Measurements from ENCODE around the gene ZNF862.
A peak's percentile ranks its signal among the peaks of the same experiment; 100 is the strongest.

The ZNF862 gene

GRCh38 chr7:149855361-149856305, 17.5 kb downstream of the ZNF862 start:
- Histone ChIP-seq H3K9me3 (ENCODE audit: control insufficient read depth in 2 of 2, low read length in 2 of 2) (no peaks in the 10 kb centered on the region), H3K4me3 (ENCODE audit: low read length in 2 of 2) (no peak overlapping the region), H3K27ac (ENCODE audit: low read depth in 2 of 2, low read length in 2 of 2) (no peak overlapping the region), H3K27me3 (ENCODE audit: control insufficient read depth in 2 of 2, insufficient read depth in 2 of 2, low read length in 2 of 2) (no peaks in the 10 kb centered on the region), H3K4me1 (ENCODE audit: control insufficient read depth in 2 of 2, insufficient read depth in 2 of 2, low read length in 2 of 2) (peaks cover 2 to 4% of the 10 kb centered on the region in 2 donors), H3K9ac (ENCODE audit: low read depth in 1 of 2, low read length in 2 of 2) (no peak overlapping the region), H3K36me3 (ENCODE audit: control insufficient read depth in 2 of 2, insufficient read depth in 2 of 2, low read length in 2 of 2) (peaks cover 4 to 7% of the 10 kb centered on the region in 2 donors)

DNA sequence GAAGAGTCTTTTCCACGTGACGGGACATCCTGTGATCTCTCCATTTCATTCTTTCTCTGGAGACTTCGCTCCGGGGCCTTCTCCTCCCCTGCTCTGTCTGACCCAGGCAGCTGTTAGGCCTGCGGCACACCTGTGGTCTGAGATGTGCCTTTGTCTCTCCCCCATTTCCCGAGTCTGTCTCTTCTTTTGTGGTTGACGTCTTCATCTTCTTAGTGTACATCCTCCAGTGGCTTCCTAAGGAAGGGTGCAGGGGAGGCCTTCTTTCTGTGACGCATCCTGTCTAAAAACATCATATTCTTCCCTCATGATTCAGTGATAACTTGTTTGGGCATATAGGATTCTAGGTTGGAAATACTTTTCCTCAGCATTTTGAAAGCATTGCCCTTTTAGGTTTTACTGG, 18.4 kb downstream of the ZNF862 start:
- Histone ChIP-seq H3K9me3 (ENCODE audit: control insufficient read depth in 2 of 2, low read length in 2 of 2) (no peaks in the 10 kb centered on the region), H3K4me3 (ENCODE audit: low read length in 2 of 2) (no peak overlapping the region), H3K27me3 (ENCODE audit: control insufficient read depth in 2 of 2, insufficient read depth in 2 of 2, low read length in 2 of 2) (no peaks in the 10 kb centered on the region), H3K27ac (ENCODE audit: low read depth in 2 of 2, low read length in 2 of 2) (no peak overlapping the region), H3K36me3 (ENCODE audit: control insufficient read depth in 2 of 2, insufficient read depth in 2 of 2, low read length in 2 of 2) (peaks cover 8 to 15% of the 10 kb centered on the region in 2 donors), H3K4me1 (ENCODE audit: control insufficient read depth in 2 of 2, insufficient read depth in 2 of 2, low read length in 2 of 2) (peaks cover 2 to 4% of the 10 kb centered on the region in 2 donors), H3K9ac (ENCODE audit: low read depth in 1 of 2, low read length in 2 of 2) (no peak overlapping the region)

- Histone ChIP-seq H3K4me3 (ENCODE audit: low read length in 2 of 2) (no peak overlapping the region), H3K4me1 (ENCODE audit: control insufficient read depth in 2 of 2, insufficient read depth in 2 of 2, low read length in 2 of 2) (peaks cover 2 to 4% of the 10 kb centered on the region in 2 donors), H3K27me3 (ENCODE audit: control insufficient read depth in 2 of 2, insufficient read depth in 2 of 2, low read length in 2 of 2) (no peaks in the 10 kb centered on the region), H3K27ac (ENCODE audit: low read depth in 2 of 2, low read length in 2 of 2) (no peak overlapping the region), H3K36me3 (ENCODE audit: control insufficient read depth in 2 of 2, insufficient read depth in 2 of 2, low read length in 2 of 2) (peaks cover 15 to 27% of the 10 kb centered on the region in 2 donors), H3K9ac (ENCODE audit: low read depth in 1 of 2, low read length in 2 of 2) (no peak overlapping the region), H3K9me3 (ENCODE audit: control insufficient read depth in 2 of 2, low read length in 2 of 2) (no peaks in the 10 kb centered on the region)
These were observed 21.2 kb downstream of the ZNF862 start for GRCh38 chr7:149859369-149859768.

GRCh38 chr7:149859876-149860275, 21.7 kb downstream of the ZNF862 start:
- Histone ChIP-seq H3K4me1 (ENCODE audit: control insufficient read depth in 2 of 2, insufficient read depth in 2 of 2, low read length in 2 of 2) (peaks cover under 1 to 2% of the 10 kb centered on the region in 2 donors), H3K9me3 (ENCODE audit: control insufficient read depth in 2 of 2, low read length in 2 of 2) (no peaks in the 10 kb centered on the region), H3K27me3 (ENCODE audit: control insufficient read depth in 2 of 2, insufficient read depth in 2 of 2, low read length in 2 of 2) (no peaks in the 10 kb centered on the region), H3K4me3 (ENCODE audit: low read length in 2 of 2) (no peak overlapping the region), H3K36me3 (ENCODE audit: control insufficient read depth in 2 of 2, insufficient read depth in 2 of 2, low read length in 2 of 2) (peaks cover 15 to 27% of the 10 kb centered on the region in 2 donors), H3K9ac (ENCODE audit: low read depth in 1 of 2, low read length in 2 of 2) (no peak overlapping the region), H3K27ac (ENCODE audit: low read depth in 2 of 2, low read length in 2 of 2) (no peak overlapping the region)

GRCh38 chr7:149860821-149861727, 22.9 kb downstream of the ZNF862 start:
- no peak overlapping the region for H3K9ac ChIP-seq (ENCODE audit: low read depth in 1 of 2, low read length in 2 of 2)
- H3K27me3 ChIP-seq (ENCODE audit: control insufficient read depth in 2 of 2, insufficient read depth in 2 of 2, low read length in 2 of 2), result no peaks in the 10 kb centered on the region
- H3K4me1 ChIP-seq (ENCODE audit: control insufficient read depth in 2 of 2, insufficient read depth in 2 of 2, low read length in 2 of 2), result peaks cover 0 to 2% of the 10 kb centered on the region in 2 donors
- no peak overlapping the region for H3K4me3 ChIP-seq (ENCODE audit: low read length in 2 of 2)
- peaks cover 15 to 27% of the 10 kb centered on the region in 2 donors for H3K36me3 ChIP-seq (ENCODE audit: control insufficient read depth in 2 of 2, insufficient read depth in 2 of 2, low read length in 2 of 2)
- H3K27ac ChIP-seq (ENCODE audit: low read depth in 2 of 2, low read length in 2 of 2), result no peak overlapping the region
- no peaks in the 10 kb centered on the region for H3K9me3 ChIP-seq (ENCODE audit: control insufficient read depth in 2 of 2, low read length in 2 of 2)

DNA sequence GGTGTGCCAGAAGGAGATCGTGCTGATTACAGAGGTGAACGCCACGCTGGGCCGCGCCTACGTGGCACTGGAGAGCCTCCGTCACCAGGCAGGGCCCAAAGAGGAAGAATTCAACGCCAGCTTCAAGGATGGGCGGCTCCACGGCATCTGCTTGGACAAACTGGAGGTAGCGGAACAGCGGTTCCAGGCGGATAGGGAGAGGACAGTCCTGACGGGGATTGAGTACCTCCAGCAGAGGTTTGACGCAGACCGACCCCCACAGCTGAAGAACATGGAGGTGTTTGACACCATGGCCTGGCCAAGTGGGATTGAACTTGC, 23.5 kb downstream of the ZNF862 start:
- no peaks in the 10 kb centered on the region for H3K9me3 ChIP-seq (ENCODE audit: control insufficient read depth in 2 of 2, low read length in 2 of 2)
- no peaks in the 10 kb centered on the region for H3K27me3 ChIP-seq (ENCODE audit: control insufficient read depth in 2 of 2, insufficient read depth in 2 of 2, low read length in 2 of 2)
- no peak overlapping the region for H3K27ac ChIP-seq (ENCODE audit: low read depth in 2 of 2, low read length in 2 of 2)
- H3K4me1 ChIP-seq (ENCODE audit: control insufficient read depth in 2 of 2, insufficient read depth in 2 of 2, low read length in 2 of 2), result peaks cover 2 to 3% of the 10 kb centered on the region in 2 donors
- no peak overlapping the region for H3K9ac ChIP-seq (ENCODE audit: low read depth in 1 of 2, low read length in 2 of 2)
- H3K36me3 ChIP-seq (ENCODE audit: control insufficient read depth in 2 of 2, insufficient read depth in 2 of 2, low read length in 2 of 2), result peaks cover 15 to 27% of the 10 kb centered on the region in 2 donors
- no peak overlapping the region for H3K4me3 ChIP-seq (ENCODE audit: low read length in 2 of 2)

- H3K4me1 ChIP-seq (ENCODE audit: control insufficient read depth in 2 of 2, insufficient read depth in 2 of 2, low read length in 2 of 2), result peaks cover 2 to 3% of the 10 kb centered on the region in 2 donors
- peaks cover 15 to 27% of the 10 kb centered on the region in 2 donors for H3K36me3 ChIP-seq (ENCODE audit: control insufficient read depth in 2 of 2, insufficient read depth in 2 of 2, low read length in 2 of 2)
- no peak overlapping the region for H3K4me3 ChIP-seq (ENCODE audit: low read length in 2 of 2)
- no peak overlapping the region for H3K9ac ChIP-seq (ENCODE audit: low read depth in 1 of 2, low read length in 2 of 2)
- no peaks in the 10 kb centered on the region for H3K9me3 ChIP-seq (ENCODE audit: control insufficient read depth in 2 of 2, low read length in 2 of 2)
- no peak overlapping the region for H3K27ac ChIP-seq (ENCODE audit: low read depth in 2 of 2, low read length in 2 of 2)
- H3K27me3 ChIP-seq (ENCODE audit: control insufficient read depth in 2 of 2, insufficient read depth in 2 of 2, low read length in 2 of 2), result no peaks in the 10 kb centered on the region
These were observed 24.0 kb downstream of the ZNF862 start for GRCh38 chr7:149862156-149862555.

- peaks cover 2 to 3% of the 10 kb centered on the region in 2 donors for H3K4me1 ChIP-seq (ENCODE audit: control insufficient read depth in 2 of 2, insufficient read depth in 2 of 2, low read length in 2 of 2)
- H3K9ac ChIP-seq (ENCODE audit: low read depth in 1 of 2, low read length in 2 of 2), result no peak overlapping the region
- no peaks in the 10 kb centered on the region for H3K9me3 ChIP-seq (ENCODE audit: control insufficient read depth in 2 of 2, low read length in 2 of 2)
- no peak overlapping the region for H3K27ac ChIP-seq (ENCODE audit: low read depth in 2 of 2, low read length in 2 of 2)
- peaks cover 15 to 27% of the 10 kb centered on the region in 2 donors for H3K36me3 ChIP-seq (ENCODE audit: control insufficient read depth in 2 of 2, insufficient read depth in 2 of 2, low read length in 2 of 2)
- no peak overlapping the region for H3K4me3 ChIP-seq (ENCODE audit: low read length in 2 of 2)
- no peaks in the 10 kb centered on the region for H3K27me3 ChIP-seq (ENCODE audit: control insufficient read depth in 2 of 2, insufficient read depth in 2 of 2, low read length in 2 of 2)
These were observed 25.3 kb downstream of the ZNF862 start for GRCh38 chr7:149863500-149863899.

- Histone ChIP-seq H3K36me3 (ENCODE audit: control insufficient read depth in 2 of 2, insufficient read depth in 2 of 2, low read length in 2 of 2) (peaks cover 15 to 27% of the 10 kb centered on the region in 2 donors), H3K9me3 (ENCODE audit: control insufficient read depth in 2 of 2, low read length in 2 of 2) (no peaks in the 10 kb centered on the region), H3K27ac (ENCODE audit: low read depth in 2 of 2, low read length in 2 of 2) (no peak overlapping the region), H3K9ac (ENCODE audit: low read depth in 1 of 2, low read length in 2 of 2) (no peak overlapping the region), H3K27me3 (ENCODE audit: control insufficient read depth in 2 of 2, insufficient read depth in 2 of 2, low read length in 2 of 2) (no peaks in the 10 kb centered on the region), H3K4me3 (ENCODE audit: low read length in 2 of 2) (no peak overlapping the region), H3K4me1 (ENCODE audit: control insufficient read depth in 2 of 2, insufficient read depth in 2 of 2, low read length in 2 of 2) (peaks cover 2 to 3% of the 10 kb centered on the region in 2 donors)
These were observed 25.8 kb downstream of the ZNF862 start for GRCh38 chr7:149864023-149864422.

GRCh38 chr7:149864751-149865150, 26.6 kb downstream of the ZNF862 start:
- H3K36me3 ChIP-seq (ENCODE audit: control insufficient read depth in 2 of 2, insufficient read depth in 2 of 2, low read length in 2 of 2), result peaks cover 15 to 27% of the 10 kb centered on the region in 2 donors
- no peak overlapping the region for H3K9ac ChIP-seq (ENCODE audit: low read depth in 1 of 2, low read length in 2 of 2)
- no peaks in the 10 kb centered on the region for H3K9me3 ChIP-seq (ENCODE audit: control insufficient read depth in 2 of 2, low read length in 2 of 2)
- no peak overlapping the region for H3K4me3 ChIP-seq (ENCODE audit: low read length in 2 of 2)
- peak overlapping the region in 1 of 2 donors; percentile 65 for H3K27ac ChIP-seq (ENCODE audit: low read depth in 2 of 2, low read length in 2 of 2)
- H3K4me1 ChIP-seq (ENCODE audit: control insufficient read depth in 2 of 2, insufficient read depth in 2 of 2, low read length in 2 of 2), result peaks cover 0 to 9% of the 10 kb centered on the region in 2 donors
- no peaks in the 10 kb centered on the region for H3K27me3 ChIP-seq (ENCODE audit: control insufficient read depth in 2 of 2, insufficient read depth in 2 of 2, low read length in 2 of 2)

Measured in mucosa of rectum (tissue), 2 donors.